Stomach (tissue), 4 donors: ENCODE results near the gene CDRT4.

ENCODE experiments used
- CTCF ChIP-seq, 7 experiments: fragments of 450-650 bp in 4 of 7; fragments of 200-600 bp in 3 of 7; sonication (generic) in 3 of 7; IDR thresholded peaks; one replicate each; pipeline ENCODE4 v1.5.1; 2016 to 2019; ENCODE audit warnings: antibody characterized with exemption in 7 of 7, control low read depth in 2 of 7, mild to moderate bottlenecking in 1 of 7
- POLR2A ChIP-seq, 4 donors: fragments of 450-650 bp; IDR thresholded peaks; one replicate each; pipeline ENCODE4 v1.6.1; 2016; ENCODE audit warnings: antibody characterized with exemption in 4 of 4, control low read depth in 2 of 4, mild to moderate bottlenecking in 1 of 4, moderate library complexity in 1 of 4
- POLR2AphosphoS5 ChIP-seq, 3 donors: sonication (generic); formaldehyde crosslinking; IDR thresholded peaks; one replicate each; pipeline ENCODE4 v1.6.1; 2016; ENCODE audit warnings: antibody characterized with exemption in 3 of 3

GRCh38 chr17:15480204-15480603, 12.8 kb upstream of the CDRT4 start:
- no peak for TF ChIP-seq CTCF (IDR thresholded peaks at IDR 0.05)
- TF ChIP-seq POLR2A (IDR thresholded peaks at IDR 0.05): no peak
- TF ChIP-seq POLR2AphosphoS5 (IDR thresholded peaks at IDR 0.05): no peak
